ENCODE results near the gene CACNA1H.
"Not testable (repeated sequence)": the region's sequence is repeated elsewhere in the genome, so short reads cannot be mapped to it uniquely, and the experiment has no call there.

- TF ChIP-seq NFE2L1 (tag; IDR thresholded peaks at IDR 0.05; ENCODE audit: borderline replicate concordance, low read depth); ZBTB7A (IDR thresholded peaks at IDR 0.05; ENCODE audit: borderline replicate concordance, control insufficient read depth, low read depth, low read length); ZNF23 (CRISPR knock-in tag; IDR thresholded peaks at IDR 0.05); CTCF (IDR thresholded peaks at IDR 0.05 in 2 of 3, conservative IDR thresholded peaks at IDR 0.05 in 1 of 3; ENCODE audit: insufficient read depth in 2 of 3, low read depth in 1 of 3, low read length in 3 of 3); BACH1 (tag; IDR thresholded peaks at IDR 0.05); CTCFL (IDR thresholded peaks at IDR 0.05; ENCODE audit: borderline replicate concordance, insufficient read depth, low read depth, low read length, poor library complexity, severe bottlenecking); ZFP36 (IDR thresholded peaks at IDR 0.05; ENCODE audit: low read depth, low read length, partially characterized antibody); ZBTB33 (CRISPR knock-in tag; IDR thresholded peaks at IDR 0.05); KAT8 (IDR thresholded peaks at IDR 0.05; ENCODE audit: low read depth); ZNF583 (CRISPR knock-in tag; IDR thresholded peaks at IDR 0.05); CXXC5 (CRISPR knock-in tag; IDR thresholded peaks at IDR 0.05): not testable (repeated sequence)
These were observed 32.7 kb downstream of the CACNA1H start for GRCh38 chr16:1185460-1186207.

Data from K562 (cell line).